HG03159 (cell line): ENCODE measurements around the gene NCOA3.

ENCODE experiments used
- ATAC-seq: cut with Tn5 transposase; IDR thresholded peaks from one replicate; pipeline ENCODE4 v1.9.1; 2021; ENCODE audit warnings: mild to moderate bottlenecking, moderate library complexity; ENCODE audit not compliant: unreplicated experiment

The NCOA3 gene

GRCh38 chr20:47663354-47664067 is 161.8 kb downstream of the NCOA3 start:
- no peak for ATAC-seq

DNA sequence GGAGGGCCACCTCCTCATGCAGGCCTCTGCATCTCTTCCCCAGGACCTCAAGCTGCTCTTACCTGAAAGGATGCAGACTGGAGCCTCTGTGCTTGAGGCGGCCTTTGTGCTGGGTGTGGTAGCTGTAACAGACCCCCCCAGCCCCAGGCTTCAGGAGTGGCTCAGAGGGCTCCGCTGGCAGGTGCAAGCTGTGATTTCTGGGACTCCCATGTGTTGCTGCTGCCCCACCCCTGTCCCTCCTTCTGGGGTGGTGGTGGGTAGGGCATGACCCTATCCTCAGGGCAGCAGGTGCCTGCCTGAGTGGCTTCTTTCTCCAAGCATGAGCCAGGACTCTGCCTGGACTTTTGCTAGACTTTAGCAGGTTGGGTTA is 162.4 kb downstream of the NCOA3 start:
- no peak for ATAC-seq

GRCh38 chr20:47664744-47665143 is 163.1 kb downstream of the NCOA3 start:
- ATAC-seq, result no peak

DNA sequence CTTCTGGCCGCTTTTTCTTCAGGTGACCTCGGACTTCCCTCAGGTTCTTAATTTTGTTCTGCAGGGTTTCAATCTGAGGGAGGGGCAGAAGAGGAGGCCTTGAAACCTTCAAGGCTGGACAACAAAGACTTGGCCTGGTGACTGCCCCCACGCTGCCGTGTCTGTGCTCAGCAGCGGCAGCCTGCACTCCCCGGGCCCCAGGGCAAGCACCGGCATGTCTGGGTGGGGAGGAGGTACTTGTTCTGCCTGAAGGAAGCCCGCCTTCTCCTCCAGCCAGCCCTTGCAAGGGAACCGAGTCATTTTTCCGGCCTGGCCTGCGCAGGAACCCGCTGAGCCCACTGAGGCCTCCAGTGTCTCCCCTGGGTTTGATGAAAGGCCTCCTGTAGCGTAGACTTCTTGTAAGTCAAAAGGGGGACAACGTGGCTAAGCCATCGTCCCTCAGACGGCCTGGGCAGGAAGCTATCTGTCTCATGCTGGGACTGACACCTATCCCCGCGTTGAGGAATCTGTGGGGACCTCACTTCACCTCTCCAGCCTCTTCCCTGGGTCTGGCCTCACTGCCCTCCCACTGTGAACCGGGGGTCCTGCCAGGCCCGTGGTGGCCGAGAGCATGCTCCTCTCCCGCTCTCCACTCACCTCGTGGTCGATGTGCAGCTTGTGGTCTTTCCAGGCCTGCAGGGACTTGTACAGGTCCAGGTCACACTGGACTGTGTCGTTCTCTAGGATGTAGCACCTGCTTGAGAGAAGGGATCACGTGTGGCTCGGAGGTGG is 163.7 kb downstream of the NCOA3 start:
- no peak for ATAC-seq

- no peak for ATAC-seq
These were observed 164.6 kb downstream of the NCOA3 start for GRCh38 chr20:47666304-47666703.

DNA sequence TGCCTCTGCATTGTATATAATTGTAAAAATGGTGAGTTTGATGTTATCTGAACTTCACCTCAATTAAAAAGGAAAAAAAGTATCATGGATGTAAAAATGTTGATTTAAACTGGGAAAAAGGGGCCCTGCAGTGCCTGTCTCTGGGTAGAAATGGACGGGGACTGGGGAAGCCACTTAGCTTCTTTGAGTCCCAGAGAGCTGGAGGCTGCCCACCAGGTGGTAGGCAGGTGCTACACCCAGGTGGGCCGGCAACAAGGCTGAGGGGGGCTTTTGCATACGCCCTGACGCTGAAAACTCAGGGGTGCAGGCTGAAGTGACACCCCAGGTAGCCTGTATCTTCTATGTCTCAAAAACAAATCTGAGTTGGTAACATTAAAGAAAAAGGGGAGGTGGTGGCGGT is 165.4 kb downstream of the NCOA3 start:
- ATAC-seq, result no peak

DNA sequence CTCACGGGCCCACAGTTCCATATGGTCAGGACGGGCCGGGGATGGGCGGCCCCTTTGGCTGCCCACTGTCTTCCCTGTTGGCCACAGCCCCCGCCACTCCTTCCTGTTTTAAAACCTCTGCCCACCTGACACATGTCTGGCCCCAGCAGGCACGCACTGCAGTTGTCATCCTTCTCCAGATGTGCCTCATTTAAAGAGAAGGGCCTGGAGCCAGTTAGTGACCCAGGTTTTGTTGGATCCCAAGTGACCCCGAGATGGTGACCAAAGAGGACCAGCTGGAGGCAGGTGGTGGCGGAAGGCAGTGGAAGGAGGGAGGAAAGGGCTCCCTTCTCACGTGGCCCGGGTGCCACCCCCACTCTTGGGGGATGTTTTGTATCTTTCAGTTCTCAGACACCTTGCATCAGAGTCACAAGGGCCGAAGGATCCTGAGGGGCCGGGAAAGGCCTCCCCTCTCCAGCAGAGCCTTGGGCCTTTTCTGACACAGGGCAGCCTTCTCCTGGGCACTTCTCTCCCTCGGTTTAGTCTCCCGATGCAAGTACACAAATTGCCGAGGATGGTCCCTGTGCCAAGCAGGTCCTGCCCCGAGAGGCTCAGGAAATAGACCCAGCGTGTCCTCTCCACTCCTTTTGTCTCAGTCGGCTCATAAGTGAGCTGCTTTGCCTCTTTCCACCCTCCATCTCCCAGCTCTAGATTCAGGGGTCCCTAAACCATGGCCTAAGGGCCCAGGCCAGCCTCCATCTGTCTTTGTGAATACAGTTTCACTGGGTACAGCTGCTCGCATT is 166.0 kb downstream of the NCOA3 start:
- ATAC-seq, result no peak

- no peak for ATAC-seq
These were observed 166.8 kb downstream of the NCOA3 start for GRCh38 chr20:47668313-47669151.

GRCh38 chr20:47669152-47669425 is 167.4 kb downstream of the NCOA3 start:
- ATAC-seq, result no peak

DNA sequence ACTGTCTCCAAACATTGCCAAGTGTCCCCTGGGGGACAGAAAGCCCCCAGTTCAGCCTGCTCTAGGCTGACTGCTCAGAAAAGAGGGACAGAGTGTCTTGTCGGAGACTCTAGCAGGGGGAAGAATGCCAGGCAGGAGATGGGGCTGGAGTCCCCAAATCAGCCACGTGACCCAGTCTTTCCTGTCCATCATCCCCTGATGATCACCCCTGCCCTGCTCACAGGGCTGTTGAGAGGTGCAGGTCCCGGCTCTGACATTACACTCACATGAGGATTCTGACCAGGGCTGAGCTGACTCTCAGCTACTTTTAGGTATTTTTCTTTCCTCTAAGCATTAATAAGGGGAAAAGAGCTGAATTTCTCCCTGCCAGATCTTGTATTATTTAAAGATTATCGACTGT is 167.8 kb downstream of the NCOA3 start:
- no peak for ATAC-seq

GRCh38 chr20:47669927-47670890 is 168.5 kb downstream of the NCOA3 start:
- ATAC-seq, result no peak

DNA sequence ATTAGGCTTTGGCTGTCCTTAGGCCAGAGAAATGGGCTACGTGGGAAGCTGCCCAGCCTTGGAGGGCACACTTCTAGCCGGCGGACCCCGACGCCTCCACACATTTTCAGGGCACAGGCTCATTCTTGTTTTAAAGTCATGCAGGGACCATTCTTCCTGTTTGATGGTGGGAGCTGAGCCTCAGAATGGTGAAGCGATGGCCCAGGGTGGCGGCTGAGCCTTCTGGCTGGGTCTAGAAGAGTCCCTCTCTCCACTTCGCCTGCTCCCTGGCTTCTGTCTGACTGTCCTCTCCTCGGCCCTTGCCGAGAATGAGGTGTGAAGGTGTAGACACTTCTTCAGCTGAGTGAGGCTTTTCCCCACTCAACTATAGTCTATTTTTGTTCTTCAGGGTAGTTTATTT is 169.2 kb downstream of the NCOA3 start:
- ATAC-seq, result no peak

DNA sequence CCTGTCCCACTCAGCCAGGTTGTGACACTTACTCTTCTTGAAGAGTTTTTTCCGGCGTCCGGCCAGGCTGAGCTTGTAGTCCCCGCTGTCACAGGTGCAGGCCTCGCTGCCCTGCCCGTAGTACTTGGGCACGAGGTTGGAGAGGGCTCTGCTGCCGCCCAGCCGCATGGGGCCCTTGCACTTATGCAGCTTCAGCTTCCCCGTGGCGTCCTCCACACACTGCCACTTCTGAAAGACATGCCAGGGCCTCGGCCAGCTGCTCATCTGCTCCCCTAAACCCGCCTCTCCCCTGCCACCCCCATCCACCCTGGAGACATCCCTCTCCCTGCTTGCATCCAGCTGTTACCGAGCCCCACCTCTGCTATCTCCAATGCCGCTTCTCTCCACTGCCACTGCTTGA is 170.5 kb downstream of the NCOA3 start:
- ATAC-seq, result no peak

- no peak for ATAC-seq
These were observed 171.4 kb downstream of the NCOA3 start for GRCh38 chr20:47672886-47673670.

DNA sequence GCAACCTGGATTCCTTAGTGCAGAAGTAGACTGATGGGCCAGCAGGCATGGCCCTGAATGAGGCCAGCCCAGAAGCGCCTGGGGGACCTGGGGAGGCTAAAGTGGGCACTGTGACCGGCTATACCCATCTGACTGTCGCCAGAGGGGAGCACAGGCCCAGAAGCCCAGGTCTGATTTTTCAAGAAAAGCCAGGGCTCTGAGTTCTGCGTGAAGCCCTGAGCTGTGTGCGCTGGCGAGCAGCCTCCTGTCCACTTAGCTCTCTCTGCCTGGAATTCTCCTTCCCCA is 171.9 kb downstream of the NCOA3 start:
- no peak for ATAC-seq

GRCh38 chr20:47674145-47674544 is 172.5 kb downstream of the NCOA3 start:
- no peak for ATAC-seq

DNA sequence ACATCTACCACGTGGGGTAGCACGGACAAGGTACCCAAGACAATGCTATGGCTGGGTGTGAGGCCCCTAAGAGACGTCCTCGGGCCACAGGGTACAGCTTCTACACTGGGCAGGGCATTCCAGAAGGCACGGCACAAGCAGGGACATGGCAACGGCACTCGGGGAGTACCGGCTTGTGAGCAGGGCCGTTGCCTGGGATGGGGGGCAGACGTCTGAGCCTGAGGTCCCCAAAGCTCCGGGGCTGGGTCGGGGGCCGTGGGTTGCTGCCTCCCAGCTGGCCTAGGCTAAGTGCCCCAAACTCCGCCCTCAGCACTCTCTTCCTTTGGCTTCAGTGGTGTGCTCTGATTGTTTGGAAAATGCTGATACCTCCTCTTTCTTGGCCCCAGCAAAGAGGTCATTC is 173.0 kb downstream of the NCOA3 start:
- no peak for ATAC-seq

GRCh38 chr20:47675190-47676142 is 173.8 kb downstream of the NCOA3 start:
- ATAC-seq, result no peak
